Cardiac septum (tissue), 1 donor: ENCODE measurements around the gene RCC2. TPM values are rescaled to one million over a fixed set of nuclear protein-coding genes. Genes with fewer than 3 reads are reported as not detected.
"Not testable (repeated sequence)": the region's sequence is repeated elsewhere in the genome, so short reads cannot be mapped to it uniquely, and the experiment has no call there.

ENCODE experiments used
- DNase-seq: peaks from one replicate; pipeline ENCODE4 v3.0.0-alpha.2; 2020; ENCODE audit warnings: low spot score
- intact Hi-C: fragments of 100-400 bp; cut with DNase I; formaldehyde crosslinking; loops from one replicate; pipeline ENCODE4 v1.14.0; 2022
- long read RNA-seq: library from polyadenylated mRNA; unstranded; transcript quantifications from one replicate; pipeline ENCODE4 v2.0.0, GENCODE V29; 2021
- total RNA-seq: library from RNA; stranded (reverse); fragmentation: NEBNext Ultra II Directional; extraction: Animal tissue kit (Norgen Biotek cat#: 25700); gene quantifications from one replicate; pipeline ENCODE4 v1.2.1, GENCODE V29; 2021
- donor health status: DM: no; HTN: no; CAD: no.

Gene RCC2
- total RNA-seq = 14.5 TPM
- long read RNA-seq, partial matches to known transcripts = 3 of 5 reads
- long read RNA-seq, other reads (novel, unspliced or antisense) = 1 of 5 reads

DNA sequence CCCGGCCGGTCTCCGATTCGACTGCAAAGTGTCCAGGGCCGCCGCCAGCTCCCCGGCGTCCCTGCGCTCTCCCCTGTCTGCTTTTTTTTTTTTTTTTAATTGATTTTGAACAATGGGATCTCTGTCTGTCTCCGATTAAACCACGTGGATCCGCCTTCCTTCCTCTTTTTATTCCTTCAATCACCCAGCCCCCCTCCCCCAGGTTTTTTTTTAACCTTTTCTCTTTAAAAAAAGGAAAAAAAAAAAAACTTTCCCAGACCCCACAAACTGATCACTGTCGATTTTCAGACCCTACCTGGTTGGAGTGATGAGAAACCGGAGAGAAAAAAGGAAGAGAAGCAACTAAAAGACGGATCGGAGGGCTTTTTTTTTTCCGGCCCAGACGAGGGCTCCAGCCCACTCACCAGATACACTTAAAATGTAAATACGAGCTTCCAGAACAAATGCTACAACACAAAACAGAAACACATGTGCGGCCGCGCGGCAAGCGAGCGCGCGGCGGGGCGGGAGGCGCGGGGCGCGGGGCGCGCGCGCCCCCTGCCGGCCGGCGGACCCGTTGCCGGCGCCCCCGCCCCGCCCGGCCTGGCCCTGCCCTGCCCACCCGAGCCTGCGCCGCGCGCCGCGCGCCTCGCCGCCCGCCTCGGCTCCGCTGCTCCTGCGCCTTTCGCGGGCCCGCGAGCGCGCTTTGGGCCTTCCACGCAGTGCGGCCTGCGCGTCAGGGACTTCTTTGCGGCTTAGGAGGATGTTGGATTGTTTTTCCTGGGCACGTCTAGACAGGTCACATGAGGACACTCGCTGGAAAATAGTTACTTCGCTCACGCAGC is at the start of gene RCC2:
Gene RCC2, minus strand, starts transcription at position 428 of the 824 bp plus-strand sequence. CDS start 1,163 bp downstream, outside the sequence.
- DNase-seq = peak; percentile 79
- intact Hi-C loops = no loop called here

DNA sequence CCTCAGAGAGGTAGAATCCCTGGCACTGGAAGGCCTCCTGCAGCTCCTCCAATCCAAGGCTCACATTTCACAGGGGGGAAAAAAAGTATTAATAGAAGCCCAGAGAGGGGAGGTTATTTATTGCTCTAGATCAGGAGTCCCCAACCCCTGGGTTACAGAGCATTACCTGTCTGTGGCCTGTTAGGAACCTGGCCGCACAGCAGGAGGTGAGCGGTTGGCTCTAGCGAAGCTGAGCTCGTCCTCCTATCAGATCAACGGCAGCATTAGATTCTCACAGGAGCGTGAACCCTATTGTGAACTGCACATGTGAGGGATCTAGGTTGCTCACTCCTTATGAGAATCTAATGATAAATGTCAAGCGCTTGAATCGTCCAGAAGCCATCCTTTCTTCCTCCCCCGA is 46.8 kb upstream of the RCC2 start:
- intact Hi-C loops = no loop called here
- no peak for DNase-seq

DNA sequence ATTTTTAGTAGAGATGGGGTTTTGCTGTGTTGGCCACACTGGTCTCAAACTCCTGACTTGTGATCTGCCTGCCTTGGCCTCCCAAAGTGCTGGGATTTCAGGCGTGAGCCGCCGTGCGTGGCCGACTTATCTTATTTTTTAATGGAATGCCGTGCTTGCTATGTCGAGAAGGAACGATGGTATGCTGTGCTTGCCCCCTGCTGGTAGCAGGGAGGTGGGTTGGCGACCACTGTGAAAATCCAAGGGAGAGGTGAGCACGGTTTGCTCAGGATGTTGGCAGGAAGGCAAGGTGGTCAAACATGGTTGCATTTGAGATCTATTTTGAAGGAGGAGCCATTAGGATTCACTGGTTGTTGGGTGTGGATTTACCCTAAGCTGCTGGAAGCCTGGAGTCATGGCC is 45.8 kb upstream of the RCC2 start:
- DNase-seq = no peak
- intact Hi-C loops = no loop called here

DNA sequence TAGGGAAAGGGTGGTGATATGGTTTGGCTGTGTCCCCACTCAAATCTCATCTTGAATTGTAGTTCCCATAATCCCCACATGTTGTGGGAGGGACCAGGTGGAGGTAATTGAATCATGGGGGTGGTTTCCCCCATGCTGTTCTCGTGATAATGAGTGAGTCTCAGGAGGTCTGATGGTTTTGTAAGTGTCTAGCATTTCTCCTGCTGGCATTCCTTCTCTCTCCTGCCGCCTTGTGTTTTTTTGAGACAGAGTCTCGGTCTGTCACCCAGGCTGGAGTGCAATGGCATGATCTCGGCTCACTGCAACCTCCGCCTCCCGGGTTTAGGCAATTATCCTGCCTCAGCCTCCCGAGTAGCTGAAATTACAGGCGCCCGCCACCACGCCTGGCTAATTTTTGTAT is 42.5 kb upstream of the RCC2 start:
- intact Hi-C loops, DNase-seq: not testable (repeated sequence)

DNA sequence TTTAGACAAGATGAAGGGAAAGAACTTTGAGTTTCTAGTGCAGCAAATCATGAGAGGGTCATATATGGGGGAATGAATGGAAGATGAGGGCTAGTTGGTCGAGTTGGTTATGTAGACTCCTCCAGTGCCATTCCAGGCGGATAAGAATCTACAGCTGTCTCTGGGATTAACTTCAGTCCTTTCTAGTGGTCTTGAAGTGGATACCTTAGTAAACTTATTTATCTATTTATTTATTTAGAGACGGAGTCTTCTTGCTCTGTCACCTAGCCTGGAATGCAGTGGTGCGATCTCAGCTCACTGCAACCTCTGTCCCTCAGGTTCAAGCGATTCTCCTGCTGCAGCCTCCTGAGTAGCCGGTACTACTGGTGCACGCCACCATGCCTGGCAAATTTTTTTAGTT is 41.4 kb upstream of the RCC2 start:
- DNase-seq = no peak
- intact Hi-C loops = no loop called here

DNA sequence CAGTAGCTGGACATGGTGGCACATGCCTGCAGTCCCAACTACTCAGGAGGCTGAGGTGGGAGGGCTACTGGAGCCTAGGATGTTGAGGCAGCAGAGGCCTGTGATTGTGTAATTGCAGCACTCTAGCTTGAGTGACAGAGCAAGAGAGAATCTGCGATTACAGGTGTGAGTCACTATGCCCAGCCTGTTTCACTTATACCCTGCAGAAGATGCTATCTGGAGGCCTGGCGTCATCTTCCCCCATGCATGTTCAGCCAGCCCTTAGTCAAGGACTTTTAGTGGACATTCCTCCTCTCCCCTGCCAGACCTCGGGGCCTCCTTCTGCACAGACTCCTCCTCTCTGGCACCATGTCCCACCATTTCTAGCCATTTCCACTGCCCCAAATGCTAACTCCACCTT is 36.3 kb upstream of the RCC2 start:
- intact Hi-C loops = loop anchor here (5.0 kb wide), 1 partner anchor 53 kb away; no protein-coding TSS in a partner anchor
- no peak for DNase-seq

DNA sequence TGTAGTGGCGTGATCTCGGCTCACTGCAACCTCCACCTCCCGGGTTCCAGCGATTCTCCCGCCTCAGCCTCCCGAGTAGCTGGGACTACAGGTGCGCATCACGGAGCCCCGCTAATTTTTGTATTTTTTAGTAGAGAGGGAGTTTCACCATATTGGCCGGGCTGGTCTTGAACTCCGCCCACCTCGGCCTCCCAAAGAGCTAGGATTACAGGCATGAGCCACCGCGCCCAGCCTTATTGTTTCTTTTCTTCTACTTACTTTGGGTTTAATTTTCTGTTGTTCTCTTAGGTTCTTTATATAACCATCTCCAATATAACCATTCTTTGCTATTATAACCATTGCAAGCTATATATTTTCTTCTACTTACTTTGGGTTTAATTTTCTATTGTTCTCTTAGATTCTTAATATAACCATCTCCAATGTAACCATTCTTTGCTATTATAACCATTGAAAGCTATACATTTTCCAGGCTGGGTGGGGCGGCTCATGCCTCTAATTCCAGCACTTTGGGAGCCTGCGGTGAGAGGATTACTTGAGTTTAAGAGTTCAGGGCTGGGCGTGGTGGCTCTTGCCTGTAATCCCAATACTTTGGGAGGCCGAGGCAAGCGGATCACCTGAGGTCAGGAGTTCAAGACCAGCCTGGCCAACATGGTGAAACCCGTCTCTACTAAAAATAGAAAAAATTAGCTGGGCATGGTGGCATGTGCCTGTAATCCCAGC is 35.5 kb upstream of the RCC2 start:
- not testable (repeated sequence) for DNase-seq
- intact Hi-C loops = loop anchor here (5.0 kb wide), 1 partner anchor 53 kb away; no protein-coding TSS in a partner anchor

DNA sequence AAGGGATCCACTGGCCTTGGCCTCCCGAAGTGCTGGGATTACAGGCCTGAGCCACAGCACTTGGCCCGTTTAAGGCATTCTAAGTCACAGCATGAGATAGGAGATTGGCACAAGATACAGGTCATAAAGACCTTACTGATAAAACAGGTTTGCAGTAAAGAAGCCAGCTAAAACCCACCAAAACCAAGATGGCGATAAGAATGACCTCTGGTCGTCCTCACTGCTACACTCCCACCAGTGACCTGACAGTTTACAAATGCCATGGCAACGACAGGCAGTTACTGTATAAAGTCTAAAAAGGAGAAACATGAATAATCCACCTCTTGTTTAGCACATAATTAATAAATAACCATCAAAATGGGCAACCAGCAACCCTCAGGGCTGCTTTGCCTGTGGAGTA is 33.3 kb upstream of the RCC2 start:
- intact Hi-C loops = no loop called here
- no peak for DNase-seq

DNA sequence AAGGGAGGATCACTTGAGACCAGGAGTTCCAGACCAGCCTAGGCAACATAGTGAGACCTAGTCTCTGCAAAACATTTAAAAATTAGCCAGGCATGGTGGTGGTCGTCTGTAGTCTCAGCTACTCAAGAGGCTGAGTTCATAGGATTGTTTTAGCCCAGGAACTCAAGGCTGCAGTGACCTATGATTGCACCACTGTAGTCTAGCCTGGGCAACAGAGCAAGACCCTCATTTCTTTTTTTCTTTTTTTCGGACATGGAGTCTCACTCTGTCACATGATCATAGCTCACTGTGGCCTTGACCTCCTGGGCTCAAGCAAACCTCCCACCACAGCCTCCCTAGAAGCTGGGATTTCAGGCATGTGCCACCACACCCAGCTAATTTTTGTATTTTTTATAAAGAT is 31.9 kb upstream of the RCC2 start:
- no peak for DNase-seq
- intact Hi-C loops = no loop called here

DNA sequence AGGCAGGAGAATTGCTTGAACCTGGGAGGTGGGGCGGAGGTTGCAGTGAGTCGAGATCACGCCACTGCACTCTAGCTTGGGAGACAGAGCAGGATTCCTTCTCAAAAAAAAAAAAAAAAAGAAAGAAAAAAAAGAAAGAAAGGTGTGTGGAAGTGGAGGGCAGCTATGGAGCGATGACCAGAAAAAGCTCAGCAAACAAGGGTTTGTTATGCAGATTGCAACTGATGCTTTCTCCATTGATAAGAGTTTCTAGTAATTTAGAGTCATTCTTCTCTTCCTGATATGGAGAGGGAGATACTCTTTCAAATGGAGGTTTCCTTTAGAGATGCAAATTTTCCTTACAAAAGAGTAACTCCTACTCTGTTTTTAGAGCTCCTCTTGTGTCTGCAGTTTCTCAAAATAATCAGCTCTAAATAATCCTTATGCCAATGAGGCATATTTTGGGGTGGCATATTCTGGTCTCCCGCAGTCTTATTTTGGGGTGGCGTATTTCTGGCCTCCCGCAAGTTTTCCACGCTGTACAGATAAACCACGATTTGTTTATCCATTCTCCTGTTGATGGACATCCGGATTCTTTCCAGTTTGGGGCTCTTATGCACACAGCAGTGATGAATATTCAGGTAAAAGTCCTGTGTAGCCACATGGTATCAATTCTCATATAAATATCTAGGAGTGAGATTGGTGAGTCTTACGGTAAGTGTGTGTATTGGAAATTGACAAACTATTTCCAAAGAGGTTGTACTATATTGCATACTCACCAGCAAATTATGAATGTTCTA is 30.7 kb upstream of the RCC2 start:
- intact Hi-C loops = no loop called here
- DNase-seq = no peak

DNA sequence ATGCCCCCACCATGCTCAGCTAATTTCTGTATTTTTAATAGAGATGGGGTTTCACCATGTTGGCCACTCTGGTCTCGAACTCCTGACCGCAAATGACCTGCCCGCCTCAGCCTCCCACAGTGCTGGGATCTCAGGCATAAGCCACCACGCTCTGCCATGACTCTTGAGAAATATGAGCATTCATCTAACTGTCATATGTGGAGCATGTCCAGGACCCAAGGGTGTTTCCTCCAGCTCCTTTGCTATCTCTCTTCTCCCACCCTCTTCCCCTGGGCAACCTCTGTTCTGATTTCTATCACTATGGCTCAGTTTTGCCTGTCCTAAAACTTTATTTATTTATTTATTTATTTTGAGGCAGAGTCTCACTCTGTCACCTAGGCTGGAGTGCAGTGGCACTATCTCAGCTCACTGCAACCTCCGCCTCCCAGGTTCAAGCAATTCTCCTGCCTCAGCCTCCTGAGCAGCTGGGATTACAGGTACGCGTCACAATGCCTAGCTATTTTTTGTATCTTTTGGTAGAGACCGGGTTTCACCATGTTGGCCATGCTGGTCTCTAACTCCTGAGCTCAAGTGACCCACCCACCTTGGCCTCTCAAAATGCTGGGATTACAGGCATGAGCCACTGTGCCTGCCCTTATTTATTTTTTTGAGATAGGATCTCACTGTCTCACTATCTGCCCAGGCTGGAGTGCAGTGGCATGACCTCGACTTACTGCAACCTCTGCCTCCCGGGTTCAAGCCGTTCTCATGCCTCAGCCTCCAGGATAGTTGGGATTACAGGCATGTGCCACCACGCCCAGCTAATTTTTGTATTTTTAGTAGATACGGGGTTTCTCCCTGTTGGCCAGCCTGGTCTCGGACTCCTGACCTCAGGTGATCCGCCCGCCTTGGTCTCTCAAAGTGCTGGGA is 29.1 kb upstream of the RCC2 start:
- intact Hi-C loops, DNase-seq: not testable (repeated sequence)

DNA sequence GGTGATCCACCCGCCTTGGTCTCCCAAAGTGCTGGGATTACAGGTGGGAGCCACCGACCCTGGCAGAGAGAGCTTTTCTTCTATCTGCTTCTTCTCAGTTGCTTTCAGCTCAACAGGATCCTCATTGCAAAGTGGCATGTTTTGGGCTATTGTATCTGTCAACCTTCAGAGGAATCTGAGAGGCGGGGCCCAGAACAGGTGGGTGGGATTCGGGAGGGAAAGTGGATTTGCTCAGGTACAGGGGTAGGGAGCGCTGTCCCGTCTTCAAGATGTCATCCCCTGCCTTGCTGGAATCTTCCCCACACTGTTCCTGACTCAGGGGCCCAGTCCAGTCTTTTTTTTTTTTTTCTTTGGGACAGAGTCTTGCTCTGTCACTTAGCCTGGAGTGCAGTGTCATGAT is 26.9 kb upstream of the RCC2 start:
- no peak for DNase-seq
- intact Hi-C loops = no loop called here

DNA sequence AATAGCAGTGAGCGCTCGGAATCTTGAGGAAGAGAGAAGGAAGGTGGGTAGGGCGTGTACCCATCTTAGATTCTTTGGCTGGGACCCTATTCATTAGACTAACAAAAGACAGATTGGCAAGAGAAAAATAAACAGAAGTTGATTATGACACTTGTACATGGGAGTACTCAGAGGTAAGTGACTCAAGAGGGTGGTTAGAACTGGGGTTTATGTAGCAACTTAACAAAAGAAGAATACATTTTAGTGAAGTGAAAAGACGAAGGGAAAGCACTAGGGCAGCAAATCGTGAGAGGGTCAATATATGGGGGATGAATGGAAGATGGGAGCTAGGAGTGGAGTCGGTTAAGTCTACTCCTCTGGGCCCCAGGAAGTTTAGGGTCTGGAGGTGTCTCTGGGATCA is 25.8 kb upstream of the RCC2 start:
- no peak for DNase-seq
- intact Hi-C loops = no loop called here

DNA sequence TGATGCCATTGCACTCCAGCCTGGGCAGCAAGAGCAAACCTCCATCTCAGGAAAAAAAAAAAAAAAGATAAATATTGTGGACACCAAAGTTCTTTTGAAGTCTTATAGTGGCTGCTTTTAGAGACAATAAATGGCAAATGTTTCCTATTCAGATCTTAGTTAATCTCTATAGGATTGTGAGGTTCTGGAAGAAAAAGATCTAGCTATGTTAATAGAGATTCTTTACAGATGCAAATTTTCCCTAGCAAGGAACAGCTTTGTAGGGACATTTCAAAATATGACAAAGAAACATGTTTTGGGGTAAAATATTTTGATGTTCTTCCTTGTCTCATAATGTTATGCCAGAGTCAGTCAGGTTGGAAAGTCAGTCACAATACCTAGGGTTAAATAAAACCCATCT is 24.5 kb upstream of the RCC2 start:
- intact Hi-C loops = no loop called here

DNA sequence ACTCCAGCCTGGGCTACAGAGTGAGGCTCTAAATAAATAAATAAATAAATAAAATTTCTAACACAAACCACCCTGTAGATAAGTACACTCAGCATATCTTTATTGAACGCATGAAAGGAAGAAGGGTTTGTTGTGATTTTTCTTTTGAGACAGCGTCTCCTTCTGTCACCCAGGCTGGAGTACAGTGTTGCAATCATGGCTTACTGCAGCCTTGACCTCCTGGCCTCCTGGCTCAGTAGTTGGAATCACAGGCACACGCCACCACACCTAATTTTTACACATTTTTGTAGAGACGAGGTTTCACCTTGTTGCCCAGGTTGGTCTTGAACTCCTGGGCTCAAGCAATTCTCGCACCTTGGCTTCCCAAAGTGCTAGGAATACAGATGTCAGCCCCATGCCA is 23.2 kb upstream of the RCC2 start:
- no peak for DNase-seq
- intact Hi-C loops = no loop called here

More for the DNA sequence above, 24.5 kb upstream of the RCC2 start:
- no peak for DNase-seq

DNA sequence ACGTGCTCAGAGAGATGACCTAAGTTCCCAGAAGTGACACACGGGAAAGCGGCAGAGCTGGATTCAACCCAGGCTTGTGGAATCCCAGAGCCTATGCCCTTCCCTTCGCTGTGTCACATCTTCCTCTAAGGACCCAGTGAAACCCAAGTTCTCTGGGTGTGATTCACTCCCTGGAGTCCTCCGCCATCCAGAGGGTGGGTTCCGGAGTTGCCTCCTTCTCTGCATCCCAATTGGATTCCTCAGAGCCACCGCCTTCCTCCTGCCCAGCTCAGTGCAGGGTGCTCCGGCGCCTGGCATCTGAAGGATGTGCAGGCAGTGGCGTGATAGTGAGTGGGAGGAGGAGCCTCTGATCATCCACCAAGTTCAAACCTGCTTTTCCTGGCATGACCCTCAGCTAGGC is 20.7 kb upstream of the RCC2 start:
- intact Hi-C loops = no loop called here
- no peak for DNase-seq

DNA sequence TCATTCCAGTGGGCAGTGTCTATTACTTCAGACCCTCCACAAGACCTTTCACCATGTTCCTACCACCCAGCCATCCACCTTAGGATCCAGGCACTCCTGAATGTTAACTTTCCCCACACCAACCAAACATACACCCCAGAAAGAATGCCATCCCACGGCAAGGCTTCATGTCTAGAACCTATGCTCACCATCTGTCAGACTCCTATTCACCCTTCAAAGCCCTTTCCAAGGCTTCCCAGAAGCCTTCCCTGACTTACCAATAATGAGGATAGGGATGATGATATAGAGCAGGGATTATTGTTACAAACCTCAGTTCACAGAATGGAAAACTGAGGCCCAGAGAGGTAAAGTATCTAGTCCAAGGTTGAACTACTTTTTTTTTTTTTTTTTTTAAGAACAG is 19.3 kb upstream of the RCC2 start:
- DNase-seq = no peak
- intact Hi-C loops = no loop called here

DNA sequence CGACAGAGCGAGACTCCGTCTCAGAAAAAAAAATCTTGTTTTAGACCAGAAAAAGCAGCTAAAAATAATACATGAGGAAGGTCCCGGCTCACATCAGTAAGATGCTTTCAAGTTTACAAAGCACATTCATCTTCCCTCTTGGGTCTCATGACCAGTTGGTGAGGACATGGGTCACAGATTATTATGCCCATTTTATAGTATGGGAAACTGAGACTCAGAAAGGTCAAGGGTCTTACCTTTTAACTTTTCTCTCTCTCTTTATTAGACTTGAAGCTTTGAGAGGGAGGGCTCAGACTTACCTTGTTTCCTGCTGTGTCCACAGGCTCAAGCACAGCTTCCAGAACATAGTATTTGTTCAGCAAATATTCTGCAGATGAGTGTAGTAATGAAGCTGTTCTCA is 13.2 kb upstream of the RCC2 start:
- intact Hi-C loops = no loop called here
- no peak for DNase-seq

DNA sequence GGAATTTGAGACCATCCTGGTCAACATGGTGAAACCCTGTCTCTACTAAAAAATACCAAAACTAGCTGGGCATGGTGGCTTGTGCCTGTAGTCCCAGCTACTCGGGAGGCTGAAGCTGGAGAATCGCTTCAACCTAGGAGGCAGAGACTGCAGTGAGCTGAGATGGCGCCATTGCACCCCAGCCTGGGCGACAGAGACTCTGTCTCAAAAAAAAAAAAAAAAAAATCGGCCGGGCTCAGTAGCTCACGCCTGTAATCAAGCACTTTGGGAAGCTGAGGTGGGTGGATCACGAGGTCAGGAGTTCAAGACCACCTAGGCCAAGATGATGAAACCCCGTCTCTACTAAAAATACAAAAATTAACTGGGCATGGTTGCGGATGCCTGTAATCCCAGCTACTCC is 12.7 kb upstream of the RCC2 start:
- intact Hi-C loops, DNase-seq: not testable (repeated sequence)
